Stimulated activated CD8-positive, alpha-beta memory T cell treated with anti-CD3 and anti-CD28 coated beads, Interleukin-7, amount 100 ng/mL, for 4 hours (primary cell): ENCODE results near the gene KIFC1.

Experiments used
- DNase-seq, 2 donors: peaks; one replicate each; pipeline ENCODE4 v3.0.0-alpha.2; 2020; ENCODE audit warnings: low read depth in 2 of 2

The KIFC1 gene

GRCh38 chr6:33441457-33441856, 49.8 kb downstream of the KIFC1 start:
- DNase-seq: no peak

- DNase-seq: no peak
Observed at GRCh38 chr6:33442283-33442682, 50.7 kb downstream of the KIFC1 start.

- no peak for DNase-seq
Observed at GRCh38 chr6:33443025-33443424, 51.4 kb downstream of the KIFC1 start.

- DNase-seq: no peak
Observed at GRCh38 chr6:33443619-33444504, 52.2 kb downstream of the KIFC1 start.

- no peak for DNase-seq
Observed at GRCh38 chr6:33445119-33445603, 53.5 kb downstream of the KIFC1 start.

- DNase-seq: no peak
Observed at GRCh38 chr6:33446356-33446755, 54.7 kb downstream of the KIFC1 start.

GRCh38 chr6:33450434-33450833, 58.8 kb downstream of the KIFC1 start:
- DNase-seq: no peak

- DNase-seq: no peak
Observed at GRCh38 chr6:33451606-33452005, 60.0 kb downstream of the KIFC1 start.

- no peak for DNase-seq
Observed at GRCh38 chr6:33452496-33452895, 60.9 kb downstream of the KIFC1 start.

GRCh38 chr6:33453393-33454008, 61.9 kb downstream of the KIFC1 start:
- DNase-seq: no peak

- peak; percentile 91 to 92 for DNase-seq
Observed at GRCh38 chr6:33454009-33454946, 62.7 kb downstream of the KIFC1 start, which contains the start of gene ZBTB9. TSS of gene ZBTB9 (plus strand) at chr6:33454576. CDS start at chr6:33455101, 525 bp downstream.

- no peak for DNase-seq
Observed at GRCh38 chr6:33455051-33455450, 63.4 kb downstream of the KIFC1 start.

GRCh38 chr6:33456156-33456555, 64.5 kb downstream of the KIFC1 start:
- no peak for DNase-seq

- no peak for DNase-seq
Observed at GRCh38 chr6:33458676-33459075, 67.1 kb downstream of the KIFC1 start.

GRCh38 chr6:33459226-33459625, 67.6 kb downstream of the KIFC1 start:
- no peak for DNase-seq
